Ishikawa (cell line): Measurements from ENCODE around the gene LRRC56.

Experiments used
- CEBPB ChIP-seq: IDR thresholded peaks from 2 replicates; pipeline ENCODE4 v1.6.1; 2012
- CREB1 ChIP-seq: IDR thresholded peaks from 2 replicates; pipeline ENCODE4 v1.6.1; 2012; ENCODE audit warnings: low read depth
- EGR1 ChIP-seq: IDR thresholded peaks from 2 replicates; pipeline ENCODE4 v1.6.1; 2012
- EP300 ChIP-seq: IDR thresholded peaks from 2 replicates; pipeline ENCODE4 v1.6.1; 2012; ENCODE audit warnings: borderline replicate concordance
- FOXM1 ChIP-seq: IDR thresholded peaks from 2 replicates; pipeline ENCODE4 v1.6.1; 2012; ENCODE audit warnings: low read depth, borderline replicate concordance
- MAX ChIP-seq: IDR thresholded peaks from 2 replicates; pipeline ENCODE4 v1.6.1; 2012
- NFIC ChIP-seq: IDR thresholded peaks from 2 replicates; pipeline ENCODE4 v1.6.1; 2012
- RAD21 ChIP-seq: IDR thresholded peaks from 2 replicates; pipeline ENCODE4 v1.6.1; 2012; ENCODE audit warnings: low read depth
- REST ChIP-seq: IDR thresholded peaks from 2 replicates; pipeline ENCODE4 v1.6.1; 2012; ENCODE audit warnings: low read depth, mild to moderate bottlenecking
- TAF1 ChIP-seq: IDR thresholded peaks from 2 replicates; pipeline ENCODE4 v1.6.1; 2012; ENCODE audit warnings: low read depth, mild to moderate bottlenecking
- TCF12 ChIP-seq: IDR thresholded peaks from 2 replicates; pipeline ENCODE4 v1.6.1; 2012; ENCODE audit warnings: low read depth
- TEAD4 ChIP-seq: IDR thresholded peaks from 2 replicates; pipeline ENCODE4 v1.6.1; 2012
- USF1 ChIP-seq: IDR thresholded peaks from 2 replicates; pipeline ENCODE4 v1.6.1; 2012
- YY1 ChIP-seq: IDR thresholded peaks from 2 replicates; pipeline ENCODE4 v1.6.1; 2012; ENCODE audit warnings: low read depth
- ZBTB7A ChIP-seq: IDR thresholded peaks from 2 replicates; pipeline ENCODE4 v1.6.1; 2012; ENCODE audit warnings: low read depth

LRRC56 gene

GRCh38 chr11:567629-568292 lies 30.4 kb downstream of the LRRC56 start:
- TF ChIP-seq YY1 = no peak
- no peak for TF ChIP-seq TAF1
- peak; percentile 93; the same call in 1 of the 2 replicates for TF ChIP-seq ZBTB7A
- no peak; the same call in 1 of the 2 replicates for TF ChIP-seq MAX
- TF ChIP-seq CREB1 = no peak
- no peak for TF ChIP-seq EP300
- 0 out of 2 replicates have a peak, but pooled peaks have one; percentile 1 for TF ChIP-seq USF1
- TF ChIP-seq NFIC = no peak
- TF ChIP-seq RAD21 = no peak
- no peak for TF ChIP-seq FOXM1

GRCh38 chr11:568306-569157 lies 31.2 kb downstream of the LRRC56 start:
- TF ChIP-seq EP300 (no peak), TEAD4 (no peak), NFIC (no peak), MAX (peak; percentile 31; the same call in 1 of the 2 replicates), TCF12 (no peak), EGR1 (no peak), YY1 (0 out of 2 replicates have a peak, but pooled peaks have one; percentile 27), TAF1 (peak; percentile 5; the same call in 1 of the 2 replicates), CREB1 (no peak), USF1 (0 out of 2 replicates have a peak, but pooled peaks have one; percentile 1), REST (no peak), RAD21 (no peak), CEBPB (no peak), FOXM1 (no peak), ZBTB7A (peak; percentile 68)

- TF ChIP-seq FOXM1 (no peak), EP300 (no peak), EGR1 (no peak), ZBTB7A (no peak), CEBPB (no peak), CREB1 (no peak), NFIC (no peak), REST (no peak), USF1 (no peak), TCF12 (no peak), TAF1 (no peak), MAX (no peak), TEAD4 (no peak), YY1 (no peak), RAD21 (no peak)
These were observed 32.0 kb downstream of the LRRC56 start for GRCh38 chr11:569158-569885.

- TF ChIP-seq FOXM1 = no peak
- no peak for TF ChIP-seq MAX
- no peak for TF ChIP-seq EP300
- no peak for TF ChIP-seq TAF1
- TF ChIP-seq CEBPB = no peak
- TF ChIP-seq EGR1 = no peak
- TF ChIP-seq REST = no peak
- no peak for TF ChIP-seq ZBTB7A
- no peak for TF ChIP-seq TCF12
- no peak for TF ChIP-seq CREB1
These were observed 34.5 kb downstream of the LRRC56 start for GRCh38 chr11:571802-572185.
